CD4-positive, alpha-beta T cell treated with Interleukin-6 at 100 ng/mL for 8 hours (primary cell): ENCODE data around the gene MBTPS1.

Experiments
- DNase-seq: peaks from one replicate; pipeline ENCODE4 v3.0.0-alpha.2; 2020; ENCODE audit warnings: mixed read lengths, low spot score

Gene MBTPS1

DNA sequence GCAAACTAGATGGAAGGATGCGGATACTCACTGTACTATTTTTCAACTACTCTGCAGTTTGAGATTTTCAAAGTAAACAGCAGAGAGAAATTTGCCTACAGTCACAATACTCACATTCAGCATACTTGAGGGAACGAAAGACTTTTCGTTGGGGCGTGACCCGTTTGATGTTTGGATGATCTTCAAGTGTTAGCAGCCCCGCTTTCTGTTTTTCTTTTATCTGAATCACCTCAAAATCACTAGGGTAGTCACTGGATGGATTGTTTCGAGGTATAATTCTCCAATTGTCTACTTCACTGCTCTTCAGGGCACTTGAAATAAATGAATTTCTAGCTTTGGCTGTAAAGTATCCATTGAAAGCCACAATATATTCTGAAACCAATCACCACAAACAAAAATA, 17.8 kb downstream of the MBTPS1 start:
- DNase-seq = no peak

- DNase-seq = no peak
Observed at GRCh38 chr16:84096447-84097005, 20.2 kb downstream of the MBTPS1 start.

DNA sequence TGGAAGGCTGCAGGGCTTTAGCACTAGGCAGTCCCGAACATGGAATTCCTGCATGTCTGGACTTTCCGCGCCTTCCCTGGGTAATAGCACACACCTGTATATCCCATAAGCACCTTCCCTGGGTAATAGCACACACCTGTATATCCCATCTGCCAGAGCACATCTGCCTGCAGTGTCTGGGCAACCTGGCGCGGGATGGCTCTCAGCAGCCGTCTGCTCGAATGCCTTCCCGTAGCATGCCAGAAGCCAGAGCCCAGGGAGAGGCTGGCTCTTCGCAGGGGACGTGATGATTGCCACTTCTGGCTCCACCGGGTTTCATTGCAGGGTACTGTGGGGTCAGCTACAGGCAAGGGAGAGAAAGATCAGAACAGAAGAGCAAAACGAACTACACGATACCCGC, 21.3 kb downstream of the MBTPS1 start:
- DNase-seq = no peak

- no peak for DNase-seq
Observed at GRCh38 chr16:84093879-84094270, 22.9 kb downstream of the MBTPS1 start.

DNA sequence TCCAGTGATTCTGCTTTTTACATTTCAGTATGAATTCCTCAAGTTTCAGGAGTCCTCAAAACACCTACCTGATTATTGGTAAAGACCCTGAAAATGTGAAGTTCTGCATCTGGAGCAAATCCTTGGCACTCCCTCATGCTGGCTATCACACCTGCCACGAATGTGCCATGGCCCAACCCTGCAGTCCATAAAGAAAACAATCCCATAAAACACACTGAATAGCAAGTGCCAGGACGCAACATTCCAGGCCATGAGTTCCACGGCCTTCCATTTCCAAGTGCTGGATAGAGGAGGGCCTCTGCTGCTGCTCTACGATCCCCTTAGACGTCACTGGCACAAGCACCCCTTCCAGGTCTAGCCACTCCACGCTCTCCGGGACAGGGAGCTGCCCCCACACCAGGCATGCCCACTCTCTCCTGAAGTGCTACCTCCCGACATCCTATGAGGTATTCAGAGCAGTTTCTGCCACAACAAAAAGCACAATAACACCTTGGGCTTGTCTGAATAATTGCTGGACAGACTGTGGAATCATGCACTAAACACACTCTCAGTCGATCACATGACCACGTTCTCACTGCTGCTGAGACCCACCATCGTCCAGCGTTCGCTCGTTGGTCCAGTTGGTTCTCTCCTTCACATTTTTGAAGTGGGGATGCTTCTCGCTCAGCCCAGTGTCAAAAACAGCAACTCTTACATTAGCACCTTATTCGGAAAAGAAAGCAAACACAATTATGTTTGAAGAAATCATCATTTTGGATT, 23.4 kb downstream of the MBTPS1 start:
- no peak for DNase-seq

- DNase-seq = no peak
Observed at GRCh38 chr16:84091460-84091859, 25.3 kb downstream of the MBTPS1 start.

DNA sequence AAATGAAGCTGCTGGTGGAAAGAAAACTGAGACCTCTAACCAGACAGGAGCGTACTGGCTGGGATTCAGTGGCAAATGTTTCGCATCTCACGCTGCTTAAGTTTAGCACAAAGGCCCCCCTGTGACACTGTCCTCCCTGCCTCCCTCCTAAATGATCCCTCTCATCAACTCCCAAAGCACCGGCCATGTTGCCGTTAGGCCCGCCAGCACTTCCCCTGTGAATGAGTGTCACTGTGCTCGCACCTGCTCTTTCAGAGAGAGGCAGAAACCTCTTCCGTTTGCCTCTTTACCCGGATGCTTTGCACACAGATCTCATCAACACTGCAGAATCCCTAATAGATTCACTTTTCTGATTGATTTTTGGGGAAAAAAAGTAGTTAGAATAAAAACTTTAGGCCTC, 26.5 kb downstream of the MBTPS1 start:
- DNase-seq = no peak

DNA sequence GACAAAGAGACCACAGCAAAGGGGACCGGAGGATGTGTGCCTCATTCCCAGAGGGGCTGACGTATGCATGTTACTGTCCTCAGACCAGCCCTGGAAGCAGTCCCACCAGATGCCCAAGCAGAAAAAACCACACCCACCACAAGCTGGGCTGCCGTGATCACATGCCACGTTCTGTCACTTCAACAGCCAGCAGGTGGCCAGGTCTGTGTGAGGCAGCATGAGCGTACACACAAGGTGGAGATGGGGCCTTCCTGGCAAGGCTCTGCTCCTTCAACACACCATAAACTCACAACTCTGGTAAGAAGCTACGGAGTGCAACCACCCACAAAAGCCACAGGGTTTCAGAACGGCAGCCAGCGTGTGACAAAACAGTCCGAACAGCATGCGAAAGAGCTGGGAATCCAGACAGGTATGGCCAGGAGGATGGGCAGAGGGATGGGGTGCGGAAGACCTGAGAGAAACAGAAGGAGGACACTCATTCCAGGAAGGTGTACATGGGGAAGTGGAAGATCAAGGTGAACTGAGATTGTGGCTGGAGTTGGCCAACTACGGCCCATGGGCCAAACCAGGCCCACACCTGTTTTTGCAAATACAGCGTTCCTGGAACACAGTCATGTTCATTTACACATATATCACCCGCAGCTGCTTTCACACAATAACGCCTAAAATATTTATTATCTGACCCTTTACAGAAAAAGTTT, 27.9 kb downstream of the MBTPS1 start:
- peak; percentile 24 for DNase-seq

GRCh38 chr16:84087466-84088151, 29.1 kb downstream of the MBTPS1 start:
- DNase-seq = no peak

DNA sequence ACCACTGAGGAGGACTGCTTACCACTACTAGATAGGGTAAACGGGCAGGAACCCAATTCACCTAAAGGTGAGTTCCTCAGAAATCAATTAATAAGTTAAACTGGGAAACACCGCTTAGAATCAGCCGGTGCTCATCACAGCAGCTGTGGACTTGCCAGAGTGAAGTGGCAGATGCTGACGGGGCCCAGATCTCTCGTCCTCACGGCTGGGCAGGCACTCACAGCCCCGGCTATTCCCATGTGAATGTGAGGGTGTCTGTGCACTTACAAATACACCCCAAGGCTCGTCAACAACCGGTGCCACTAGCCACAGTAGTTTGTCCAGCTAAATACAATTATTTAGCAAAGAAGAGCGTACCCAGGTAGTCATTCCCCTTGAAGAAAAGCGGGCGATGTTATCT, 29.7 kb downstream of the MBTPS1 start:
- DNase-seq = no peak

DNA sequence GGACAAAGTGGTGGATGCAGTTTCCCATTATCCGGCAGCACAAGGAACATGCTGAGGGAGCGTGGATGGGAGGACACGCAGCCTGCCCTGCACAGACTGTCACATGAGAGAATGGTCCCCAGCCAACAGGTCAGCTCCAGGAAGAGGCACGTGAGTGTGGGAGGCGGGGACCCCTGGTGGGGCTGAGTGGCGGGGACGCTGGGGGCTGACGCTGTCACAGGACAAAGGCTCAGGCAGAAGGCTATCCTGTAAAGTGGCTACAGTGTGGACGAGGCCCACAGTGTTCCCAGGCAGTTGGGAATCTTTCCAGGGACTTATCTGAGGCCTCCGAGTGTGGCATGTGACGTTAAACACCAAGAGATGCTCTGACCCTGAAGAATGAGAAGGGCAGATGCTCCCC, 30.4 kb downstream of the MBTPS1 start:
- no peak for DNase-seq

- no peak for DNase-seq
Observed at GRCh38 chr16:84085773-84086172, 31.0 kb downstream of the MBTPS1 start.

- no peak for DNase-seq
Observed at GRCh38 chr16:84085271-84085667, 31.5 kb downstream of the MBTPS1 start.

DNA sequence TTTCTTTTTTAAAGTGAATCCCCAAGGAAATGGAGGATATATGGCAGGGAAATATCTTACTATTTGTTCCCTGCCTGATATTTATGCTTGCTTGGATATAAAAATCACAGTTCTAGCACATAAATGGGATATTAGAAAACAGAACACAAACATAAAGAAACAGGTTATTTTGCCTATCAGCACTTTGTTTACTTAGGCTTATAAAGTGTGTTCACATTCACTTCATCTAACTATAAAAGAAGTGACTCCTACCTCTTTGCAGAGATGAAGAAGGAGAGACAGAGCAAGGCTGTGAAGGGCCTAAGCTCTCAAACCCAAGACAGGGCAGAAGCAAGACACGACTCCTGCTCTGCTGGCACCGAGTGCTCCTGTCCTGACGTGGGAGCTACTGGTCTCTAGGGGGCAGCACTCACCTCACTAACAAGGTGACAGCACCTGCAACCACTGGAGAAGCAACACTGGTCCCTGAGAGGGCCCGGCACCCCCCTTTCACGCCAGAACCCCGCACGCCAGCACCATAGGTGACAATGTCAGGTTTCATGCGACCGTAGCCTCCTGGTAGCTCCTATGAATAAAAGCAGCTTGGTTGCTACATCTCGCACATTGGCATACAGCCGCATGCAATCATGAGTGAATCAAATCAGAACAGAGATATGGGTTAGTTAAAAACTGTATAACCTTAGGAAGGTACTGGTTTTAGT, 32.0 kb downstream of the MBTPS1 start:
- DNase-seq = peak; percentile 70

GRCh38 chr16:84082835-84083569, 33.7 kb downstream of the MBTPS1 start:
- DNase-seq = no peak

- DNase-seq = no peak
Observed at GRCh38 chr16:84082110-84082509, 34.6 kb downstream of the MBTPS1 start.

DNA sequence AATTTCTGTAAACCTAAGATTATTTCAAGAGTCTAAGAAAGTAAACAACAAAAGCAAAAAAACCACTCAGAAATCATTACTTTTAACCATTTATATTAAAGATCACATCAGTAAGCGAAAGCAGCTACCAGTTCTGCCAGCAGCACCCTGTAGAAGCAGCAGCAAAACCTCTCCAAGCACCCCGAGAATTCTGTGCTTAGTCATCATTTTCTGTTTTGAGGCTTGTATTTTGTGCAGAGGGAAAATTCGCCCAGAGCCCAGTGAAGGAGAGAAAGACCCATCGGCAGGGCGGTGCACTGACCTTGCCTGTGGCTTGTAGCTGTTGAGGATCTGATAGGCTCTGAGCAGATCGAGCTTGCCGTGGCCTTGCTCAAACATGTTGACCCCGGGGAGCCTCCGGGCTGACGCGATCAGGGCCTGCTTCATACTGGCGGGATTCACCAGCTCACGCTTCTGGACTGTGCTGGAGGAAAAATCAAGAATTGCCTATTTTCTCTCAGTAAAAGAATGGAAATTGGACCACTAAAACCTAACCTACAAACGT, 35.2 kb downstream of the MBTPS1 start:
- DNase-seq = no peak

DNA sequence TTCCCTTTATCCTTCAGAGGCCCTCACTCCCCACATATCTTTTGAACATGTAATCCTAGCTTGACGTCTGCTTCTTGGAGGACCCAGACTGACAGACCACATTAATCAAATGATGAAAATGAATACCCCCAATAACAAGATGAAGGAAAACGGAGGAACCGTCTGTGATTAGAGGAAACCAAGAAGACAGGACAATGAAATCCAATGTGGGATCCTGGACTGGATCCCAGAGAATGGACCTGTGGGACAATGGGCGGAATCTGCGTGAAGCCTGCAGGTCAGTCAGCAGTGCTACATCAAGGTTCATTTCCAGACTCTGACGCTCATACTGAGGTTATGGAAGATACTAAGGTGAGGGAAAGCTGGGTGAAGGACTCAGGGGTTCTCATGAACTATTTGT, 35.9 kb downstream of the MBTPS1 start:
- DNase-seq = no peak

- DNase-seq = no peak
Observed at GRCh38 chr16:84080378-84080777, 36.4 kb downstream of the MBTPS1 start.

GRCh38 chr16:84079664-84080063, 37.1 kb downstream of the MBTPS1 start:
- no peak for DNase-seq

GRCh38 chr16:84075376-84075775, 41.4 kb downstream of the MBTPS1 start:
- no peak for DNase-seq
